ENCODE measurements around the gene CCNO.

DNA sequence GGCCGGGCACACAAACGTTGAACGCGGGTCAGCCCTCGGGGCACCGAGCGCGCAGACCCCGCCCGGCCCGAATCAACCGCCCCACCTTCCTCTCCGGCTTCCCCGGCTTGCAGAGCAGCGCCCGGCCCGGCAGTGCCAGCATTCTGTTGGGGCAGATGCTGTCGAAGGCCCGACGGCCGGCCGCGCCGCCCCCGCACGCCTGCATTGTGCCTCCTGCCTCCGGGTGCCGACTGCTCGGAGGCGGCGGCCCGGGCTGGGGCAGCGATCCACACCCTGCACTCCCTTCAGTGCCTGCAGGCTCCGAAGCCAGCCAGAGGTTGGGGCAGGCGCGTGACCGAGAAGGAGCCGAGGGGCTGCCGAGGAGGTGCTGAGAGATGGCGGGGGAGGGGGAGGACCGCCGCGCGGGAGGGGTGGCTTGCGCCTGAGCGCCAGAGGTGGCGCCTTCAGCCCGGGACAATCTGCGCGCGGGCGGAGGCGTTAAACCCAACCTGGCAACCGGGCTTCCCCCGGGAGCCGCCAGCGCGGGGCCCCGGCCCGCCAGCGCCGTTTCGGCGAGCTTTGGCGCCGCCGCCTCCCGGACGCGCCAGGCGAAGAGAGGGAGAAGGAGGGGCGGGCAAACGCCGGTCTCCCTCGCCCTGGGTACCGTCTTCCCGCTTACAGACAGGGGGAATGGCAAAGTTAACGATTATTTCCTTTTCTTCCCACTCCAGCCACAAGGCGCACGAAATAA, 6.3 kb downstream of the CCNO start, which contains the start of gene MCIDAS:
- TF ChIP-seq, protein P1, sequence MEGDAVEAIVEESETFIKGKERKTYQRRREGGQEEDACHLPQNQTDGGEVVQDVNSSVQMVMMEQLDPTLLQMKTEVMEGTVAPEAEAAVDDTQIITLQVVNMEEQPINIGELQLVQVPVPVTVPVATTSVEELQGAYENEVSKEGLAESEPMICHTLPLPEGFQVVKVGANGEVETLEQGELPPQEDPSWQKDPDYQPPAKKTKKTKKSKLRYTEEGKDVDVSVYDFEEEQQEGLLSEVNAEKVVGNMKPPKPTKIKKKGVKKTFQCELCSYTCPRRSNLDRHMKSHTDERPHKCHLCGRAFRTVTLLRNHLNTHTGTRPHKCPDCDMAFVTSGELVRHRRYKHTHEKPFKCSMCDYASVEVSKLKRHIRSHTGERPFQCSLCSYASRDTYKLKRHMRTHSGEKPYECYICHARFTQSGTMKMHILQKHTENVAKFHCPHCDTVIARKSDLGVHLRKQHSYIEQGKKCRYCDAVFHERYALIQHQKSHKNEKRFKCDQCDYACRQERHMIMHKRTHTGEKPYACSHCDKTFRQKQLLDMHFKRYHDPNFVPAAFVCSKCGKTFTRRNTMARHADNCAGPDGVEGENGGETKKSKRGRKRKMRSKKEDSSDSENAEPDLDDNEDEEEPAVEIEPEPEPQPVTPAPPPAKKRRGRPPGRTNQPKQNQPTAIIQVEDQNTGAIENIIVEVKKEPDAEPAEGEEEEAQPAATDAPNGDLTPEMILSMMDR (IDR thresholded peaks at IDR 0.05; ENCODE audit: low read depth, low read length): no peak
- TF ChIP-seq EZH2phosphoT487 (IDR thresholded peaks at IDR 0.05; ENCODE audit: low read depth): no peak
